ENCODE results near the gene FBRS.

FBRS gene

GRCh38 chr16:30657866-30658730 is at the start of gene FBRS:
TSS of gene FBRS (plus strand) at chr16:30658431. CDS start at chr16:30659519, 1,088 bp downstream.
- peak; percentile 100 for DNase-seq (ENCODE audit: low read depth)
- peak within 1 kb of the TSS; percentile 90 for H3K4me3 ChIP-seq (ENCODE audit: low read length)
- peak; percentile 29 for TF ChIP-seq CTCF (IDR thresholded peaks at IDR 0.05; ENCODE audit: insufficient read depth, low read depth, low read length, missing control alignments)

GRCh38 chr16:30609002-30609925 is 49.0 kb upstream of the FBRS start:
- TF ChIP-seq CTCF (IDR thresholded peaks at IDR 0.05; ENCODE audit: insufficient read depth, low read depth, low read length, missing control alignments), result no peak
- DNase-seq (ENCODE audit: low read depth), result peak; percentile 34
- peak overlapping the region; percentile 87 for H3K4me3 ChIP-seq (ENCODE audit: low read length)

- peak; percentile 3 for TF ChIP-seq CTCF (IDR thresholded peaks at IDR 0.05; ENCODE audit: insufficient read depth, low read depth, low read length, missing control alignments)
- peak within 1 kb of the TSS; percentile 87 for H3K4me3 ChIP-seq (ENCODE audit: low read length)
- peak; percentile 96 for DNase-seq (ENCODE audit: low read depth)
These were observed 48.0 kb upstream of the FBRS start, which contains the start of gene ZNF689 for GRCh38 chr16:30609926-30610839. TSS of gene ZNF689 (minus strand) at chr16:30610389. CDS start at chr16:30610041, 348 bp downstream.

GRCh38 chr16:30615358-30616091 is 42.7 kb upstream of the FBRS start:
- peak; percentile 59 for TF ChIP-seq CTCF (IDR thresholded peaks at IDR 0.05; ENCODE audit: insufficient read depth, low read depth, low read length, missing control alignments)
- peak; percentile 52 for DNase-seq (ENCODE audit: low read depth)
- H3K4me3 ChIP-seq (ENCODE audit: low read length), result no peak overlapping the region

GRCh38 chr16:30619202-30619601 is 39.0 kb upstream of the FBRS start:
- H3K4me3 ChIP-seq (ENCODE audit: low read length), result no peak overlapping the region
- no peak for TF ChIP-seq CTCF (IDR thresholded peaks at IDR 0.05; ENCODE audit: insufficient read depth, low read depth, low read length, missing control alignments)
- peak; percentile 59 for DNase-seq (ENCODE audit: low read depth)
